HL-60 (cell line): ENCODE measurements around the gene KIAA0232.

Experiments used
- DNase-seq, 2 experiments: peaks; one replicate each; pipeline ENCODE4 v3.0.0-alpha.2; 2010 to 2020; ENCODE audit warnings: low read depth in 1 of 2, low spot score in 1 of 2
- H3K27ac ChIP-seq: fragments of 250-450 bp; sonication (Bioruptor Pico); replicated peaks from 2 replicates; pipeline ENCODE4 v1.5.1; 2020; ENCODE audit warnings: mild to moderate bottlenecking, moderate library complexity
- H3K27me3 ChIP-seq: fragments of 250-450 bp; sonication (Bioruptor Pico); 2 replicates; pipeline ENCODE4 v1.5.1; 2021; ENCODE audit warnings: mild to moderate bottlenecking, moderate library complexity; ENCODE audit not compliant: insufficient read depth, poor library complexity, severe bottlenecking
- H3K4me3 ChIP-seq: replicated peaks from 2 replicates; pipeline ENCODE4 v1.5.1; 2011; ENCODE audit warnings: mild to moderate bottlenecking, control low read depth, low read length; ENCODE audit not compliant: insufficient read depth
- CTCF ChIP-seq: IDR thresholded peaks from one replicate; pipeline ENCODE4 v1.5.1; 2011; ENCODE audit warnings: low read length, control low read depth, inconsistent platforms; ENCODE audit not compliant: insufficient read depth
- GABPA ChIP-seq: IDR thresholded peaks from 2 replicates; pipeline ENCODE4 v1.6.1; 2012; ENCODE audit warnings: low read depth
- POLR2AphosphoS5 ChIP-seq: IDR thresholded peaks from 2 replicates; pipeline ENCODE4 v1.6.1; 2012; ENCODE audit warnings: low read depth
- SPI1 ChIP-seq: IDR thresholded peaks from 2 replicates; pipeline ENCODE4 v1.6.1; 2012; ENCODE audit warnings: low read depth, mild to moderate bottlenecking, borderline replicate concordance
- TF ChIP-seq, protein P1 (sequence below): IDR thresholded peaks from 2 replicates; pipeline ENCODE4 v1.6.1; 2012; ENCODE audit warnings: low read depth; ENCODE audit not compliant: insufficient replicate concordance

KIAA0232 gene

GRCh38 chr4:6923507-6923906 is 141.0 kb downstream of the KIAA0232 start:
- TF ChIP-seq GABPA (no peak), SPI1 (no peak), CTCF (no peak), POLR2AphosphoS5 (no peak)
- TF ChIP-seq, protein P1, sequence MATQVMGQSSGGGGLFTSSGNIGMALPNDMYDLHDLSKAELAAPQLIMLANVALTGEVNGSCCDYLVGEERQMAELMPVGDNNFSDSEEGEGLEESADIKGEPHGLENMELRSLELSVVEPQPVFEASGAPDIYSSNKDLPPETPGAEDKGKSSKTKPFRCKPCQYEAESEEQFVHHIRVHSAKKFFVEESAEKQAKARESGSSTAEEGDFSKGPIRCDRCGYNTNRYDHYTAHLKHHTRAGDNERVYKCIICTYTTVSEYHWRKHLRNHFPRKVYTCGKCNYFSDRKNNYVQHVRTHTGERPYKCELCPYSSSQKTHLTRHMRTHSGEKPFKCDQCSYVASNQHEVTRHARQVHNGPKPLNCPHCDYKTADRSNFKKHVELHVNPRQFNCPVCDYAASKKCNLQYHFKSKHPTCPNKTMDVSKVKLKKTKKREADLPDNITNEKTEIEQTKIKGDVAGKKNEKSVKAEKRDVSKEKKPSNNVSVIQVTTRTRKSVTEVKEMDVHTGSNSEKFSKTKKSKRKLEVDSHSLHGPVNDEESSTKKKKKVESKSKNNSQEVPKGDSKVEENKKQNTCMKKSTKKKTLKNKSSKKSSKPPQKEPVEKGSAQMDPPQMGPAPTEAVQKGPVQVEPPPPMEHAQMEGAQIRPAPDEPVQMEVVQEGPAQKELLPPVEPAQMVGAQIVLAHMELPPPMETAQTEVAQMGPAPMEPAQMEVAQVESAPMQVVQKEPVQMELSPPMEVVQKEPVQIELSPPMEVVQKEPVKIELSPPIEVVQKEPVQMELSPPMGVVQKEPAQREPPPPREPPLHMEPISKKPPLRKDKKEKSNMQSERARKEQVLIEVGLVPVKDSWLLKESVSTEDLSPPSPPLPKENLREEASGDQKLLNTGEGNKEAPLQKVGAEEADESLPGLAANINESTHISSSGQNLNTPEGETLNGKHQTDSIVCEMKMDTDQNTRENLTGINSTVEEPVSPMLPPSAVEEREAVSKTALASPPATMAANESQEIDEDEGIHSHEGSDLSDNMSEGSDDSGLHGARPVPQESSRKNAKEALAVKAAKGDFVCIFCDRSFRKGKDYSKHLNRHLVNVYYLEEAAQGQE = no peak

GRCh38 chr4:6924361-6924779 is 141.8 kb downstream of the KIAA0232 start:
- no peaks in the 10 kb centered on the region for H3K27me3 ChIP-seq
- TF ChIP-seq, protein P1 = no peak
- TF ChIP-seq POLR2AphosphoS5 (no peak), CTCF (no peak), GABPA (no peak), SPI1 (no peak)
- H3K27ac ChIP-seq = no peak overlapping the region
- H3K4me3 ChIP-seq = no peak overlapping the region
- DNase-seq = no peak

More at GRCh38 chr4:6923507-6923906, 141.0 kb downstream of the KIAA0232 start:
- Histone ChIP-seq H3K27me3 (no peaks in the 10 kb centered on the region), H3K27ac (no peak overlapping the region), H3K4me3 (no peak overlapping the region)
- DNase-seq = no peak

DNA sequence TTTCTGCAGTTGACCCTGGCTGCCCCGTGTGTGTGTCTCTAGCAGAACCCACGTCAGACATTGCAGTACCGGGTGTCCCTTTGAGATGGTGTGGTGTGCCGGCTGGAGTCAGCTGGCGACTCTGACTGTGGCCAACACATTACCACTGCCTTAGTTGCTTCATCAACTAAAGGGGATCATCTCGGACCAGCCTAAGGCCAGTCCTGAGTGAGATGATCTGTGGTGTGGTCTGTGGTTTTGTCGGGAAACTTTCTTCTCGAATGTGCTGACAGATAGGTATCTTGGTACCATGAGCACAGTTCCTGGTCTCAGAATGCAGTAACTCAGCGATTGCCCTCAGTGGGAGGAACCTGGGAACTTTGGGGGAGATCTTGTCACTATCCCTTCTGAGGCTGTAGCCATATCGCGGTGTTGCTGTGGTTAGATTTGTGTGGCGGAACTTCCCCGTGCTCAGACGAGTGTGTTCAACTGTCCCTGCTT is 142.9 kb downstream of the KIAA0232 start:
- DNase-seq = peak; percentile 85 to 86
- Histone ChIP-seq H3K4me3 (no peak overlapping the region), H3K27ac (peak overlapping the region; percentile 72), H3K27me3 (no peaks in the 10 kb centered on the region)
- TF ChIP-seq GABPA = no peak
- peak; percentile 38; the same call in 1 of the 2 replicates for TF ChIP-seq POLR2AphosphoS5
- no peak for TF ChIP-seq CTCF
- peak; percentile 24; the same call in 1 of the 2 replicates for TF ChIP-seq SPI1

DNA sequence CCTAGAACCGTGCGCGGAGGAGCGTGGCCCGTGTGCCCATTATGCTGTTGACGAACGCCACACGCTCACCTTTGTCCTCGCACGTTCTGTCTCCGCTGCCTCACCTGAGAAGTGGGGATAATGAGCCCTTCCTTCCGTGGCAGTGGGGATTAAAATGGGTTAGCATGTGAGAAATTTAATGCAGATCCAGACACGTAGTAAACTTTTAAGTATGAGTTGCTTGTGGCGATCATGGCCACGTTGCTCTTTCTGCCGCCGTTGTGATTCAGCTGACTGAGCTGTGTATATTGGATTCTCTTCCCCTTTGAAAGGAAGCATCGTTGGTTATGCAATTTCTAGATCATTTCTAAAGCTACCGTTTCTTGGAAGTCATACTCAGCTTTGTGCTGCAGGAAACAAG is 143.6 kb downstream of the KIAA0232 start:
- Histone ChIP-seq H3K4me3 (peak overlapping the region; percentile 10), H3K27ac (peak overlapping the region; percentile 72), H3K27me3 (no peaks in the 10 kb centered on the region)
- TF ChIP-seq, protein P1 = no peak
- no peak for TF ChIP-seq CTCF
- TF ChIP-seq GABPA = no peak
- peak; percentile 71; the same call in 1 of the 2 replicates for TF ChIP-seq SPI1
- peak; percentile 72 to 87 for DNase-seq
